HG03432 (cell line): ENCODE measurements around the gene TNIK.

Experiments
- ATAC-seq: cut with Tn5 transposase; IDR thresholded peaks from one replicate; pipeline ENCODE4 v1.9.1; 2021; ENCODE audit warnings: mild to moderate bottlenecking, moderate library complexity; ENCODE audit not compliant: unreplicated experiment

Gene TNIK

DNA sequence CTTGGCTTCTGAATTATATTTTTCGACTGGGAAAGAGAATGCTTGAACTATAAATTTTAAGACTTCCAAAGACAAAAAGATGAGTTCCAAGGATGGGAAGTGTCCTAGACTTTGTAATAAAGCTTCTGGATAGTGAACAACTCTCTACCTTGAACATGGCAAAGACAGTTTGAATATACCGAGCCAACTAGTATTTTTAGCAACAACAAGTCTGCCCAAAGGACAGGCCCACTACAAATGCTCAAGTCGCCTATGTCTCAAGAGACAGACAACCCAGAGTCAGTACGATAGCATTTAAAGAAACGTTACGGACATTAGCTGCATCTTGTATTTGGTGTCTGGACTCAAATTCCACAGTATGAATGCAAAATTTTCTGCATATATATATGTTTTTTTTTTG lies 258.4 kb downstream of the TNIK start:
- ATAC-seq = no peak

DNA sequence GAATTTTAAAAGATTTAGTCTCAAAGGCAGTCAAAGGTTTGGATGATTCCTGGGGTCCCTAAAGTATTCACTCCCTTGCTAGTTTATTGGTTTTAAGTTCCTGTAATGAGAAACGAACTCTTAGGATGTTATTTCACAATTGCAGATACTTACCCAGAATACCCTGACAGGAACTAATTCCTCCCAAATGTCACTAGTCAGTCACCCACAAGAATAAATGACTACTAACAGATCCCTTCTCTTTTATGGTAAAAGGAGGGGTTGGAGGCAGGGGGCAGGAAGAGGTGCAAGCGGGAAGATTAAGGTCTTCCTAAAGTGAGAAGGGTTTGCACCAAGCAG lies 259.5 kb downstream of the TNIK start:
- no peak for ATAC-seq

DNA sequence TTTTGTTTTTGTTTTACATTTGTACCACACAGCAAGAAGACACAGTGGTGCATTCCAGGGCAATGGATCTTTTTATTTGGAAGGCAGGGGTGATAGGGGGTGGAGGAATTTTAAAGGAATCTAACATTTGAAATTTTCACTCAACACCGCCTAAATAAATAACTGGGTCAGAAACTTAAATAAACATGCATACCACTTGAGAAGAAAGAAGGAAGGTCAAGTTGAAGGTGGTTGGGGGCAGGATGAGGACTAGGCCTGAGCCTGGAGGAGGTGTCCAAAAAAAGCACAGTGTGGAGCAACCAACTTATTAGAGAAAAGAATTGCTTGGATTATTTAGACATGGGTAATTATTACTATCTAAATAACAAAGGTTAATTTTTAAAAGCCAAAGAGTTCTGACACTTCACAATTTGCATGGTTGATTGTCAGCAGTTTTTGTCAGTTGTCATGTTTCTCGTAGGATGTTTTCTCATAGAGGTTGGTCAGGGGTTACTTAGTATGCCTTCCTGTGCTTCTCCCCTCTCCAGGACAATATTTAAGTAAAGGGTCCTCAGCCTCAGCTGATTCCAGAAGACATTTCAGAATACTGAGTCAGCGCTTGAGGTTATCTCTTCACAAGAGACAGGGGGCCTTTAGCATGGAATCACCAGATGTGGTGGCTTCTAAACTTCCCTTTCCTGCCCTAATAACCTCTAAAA lies 260.0 kb downstream of the TNIK start:
- ATAC-seq = no peak

DNA sequence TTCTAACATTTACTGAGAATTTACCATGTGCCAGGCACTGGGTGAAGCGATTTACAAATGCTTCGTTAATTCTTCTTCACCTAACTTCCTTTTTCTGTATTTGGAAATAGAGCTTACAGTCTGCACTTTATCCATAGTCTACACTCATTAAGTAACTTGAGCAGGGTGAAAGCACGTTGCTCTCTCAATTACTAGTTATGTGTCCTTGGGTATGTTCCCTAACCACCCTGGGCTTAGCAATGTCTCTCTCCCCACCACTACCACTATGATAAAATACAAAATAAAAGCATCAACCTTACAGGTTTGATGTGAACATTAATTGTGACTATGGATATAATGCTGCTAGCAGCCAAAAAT lies 260.8 kb downstream of the TNIK start:
- no peak for ATAC-seq

DNA sequence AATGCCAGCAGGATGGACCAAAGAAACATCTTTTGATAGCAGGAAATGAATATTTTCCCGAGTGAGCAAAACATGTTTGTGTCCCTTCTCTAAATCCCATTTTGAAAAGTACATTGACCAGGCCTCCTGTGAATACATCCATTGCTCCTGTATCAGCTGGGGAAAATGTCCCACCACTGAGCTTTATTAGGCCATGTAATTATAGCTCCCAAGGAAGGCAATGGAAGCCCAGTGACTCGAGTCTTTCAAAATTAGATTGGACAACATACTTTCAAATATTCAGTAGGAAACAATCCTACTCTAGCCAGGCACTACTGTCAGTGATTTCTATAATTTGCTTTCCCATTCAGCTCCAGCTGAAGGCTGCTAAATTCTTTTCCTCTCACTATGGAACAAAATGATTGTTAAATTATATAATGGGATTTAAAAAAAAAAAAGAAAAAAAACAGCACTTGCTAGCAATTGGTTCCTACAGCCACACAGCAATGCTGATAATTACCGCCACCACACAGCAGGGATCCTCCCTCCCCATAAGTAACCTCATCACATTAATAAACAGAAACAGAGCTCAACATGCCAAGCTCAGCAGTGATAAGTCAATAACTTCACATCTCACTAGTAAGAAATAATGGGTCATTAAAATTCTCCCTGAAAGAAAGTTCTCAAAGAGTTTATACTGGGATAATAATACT lies 261.3 kb downstream of the TNIK start:
- no peak for ATAC-seq

DNA sequence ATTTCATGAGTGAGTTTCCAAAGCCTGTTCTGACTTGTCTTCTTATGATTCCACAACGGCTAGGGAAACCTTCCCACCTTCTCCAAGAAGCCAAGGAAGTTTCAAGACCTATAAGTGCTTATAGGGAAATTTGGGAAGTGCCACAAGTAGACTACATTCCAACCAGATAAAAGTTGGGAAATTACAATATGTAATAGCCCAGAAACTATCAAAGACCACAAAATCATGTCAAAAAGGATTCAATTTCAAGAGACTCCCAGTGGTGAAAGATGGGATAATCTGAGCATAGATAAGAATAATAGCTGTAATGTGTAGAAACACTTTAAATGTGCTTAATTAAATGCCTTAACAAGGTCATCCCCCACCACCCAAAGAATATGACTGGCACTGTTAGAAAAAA lies 264.5 kb downstream of the TNIK start:
- ATAC-seq = no peak

DNA sequence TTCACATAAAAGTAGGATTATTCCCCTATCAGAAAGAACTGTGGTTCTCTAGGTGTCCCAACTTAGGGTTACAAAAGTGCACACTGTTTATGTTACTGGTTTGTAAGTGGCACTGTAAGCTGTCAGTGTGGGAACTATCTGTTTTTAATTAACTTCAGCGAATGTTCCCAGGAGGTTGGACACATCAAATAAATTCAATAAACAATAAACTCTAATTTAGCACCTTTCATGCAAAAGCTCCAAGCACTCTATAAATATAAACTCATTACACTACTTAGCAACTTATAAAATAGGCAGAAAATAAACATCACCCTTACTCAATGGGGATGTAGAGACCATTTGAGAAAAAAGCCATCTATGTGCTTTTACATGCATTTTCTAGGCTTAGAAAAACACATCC lies 265.2 kb downstream of the TNIK start:
- no peak for ATAC-seq

DNA sequence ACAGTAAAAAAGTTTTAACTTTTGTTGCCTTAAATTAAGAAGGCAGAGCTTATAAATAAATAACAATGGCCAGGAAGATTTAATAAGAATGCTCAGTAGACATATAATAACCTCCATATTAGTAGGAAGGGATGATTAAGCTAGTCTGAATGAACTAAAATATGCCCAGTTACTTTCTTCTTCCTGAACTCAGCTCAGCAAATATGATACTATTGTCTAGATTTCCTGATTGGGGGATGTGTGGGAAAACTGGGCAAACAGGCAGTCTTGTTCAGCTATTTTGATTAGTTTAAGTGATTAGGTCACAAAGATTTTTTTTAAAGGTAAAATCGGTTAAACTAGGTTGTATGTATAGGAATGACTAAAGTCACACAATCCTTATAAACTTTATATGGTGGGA lies 266.5 kb downstream of the TNIK start:
- no peak for ATAC-seq

DNA sequence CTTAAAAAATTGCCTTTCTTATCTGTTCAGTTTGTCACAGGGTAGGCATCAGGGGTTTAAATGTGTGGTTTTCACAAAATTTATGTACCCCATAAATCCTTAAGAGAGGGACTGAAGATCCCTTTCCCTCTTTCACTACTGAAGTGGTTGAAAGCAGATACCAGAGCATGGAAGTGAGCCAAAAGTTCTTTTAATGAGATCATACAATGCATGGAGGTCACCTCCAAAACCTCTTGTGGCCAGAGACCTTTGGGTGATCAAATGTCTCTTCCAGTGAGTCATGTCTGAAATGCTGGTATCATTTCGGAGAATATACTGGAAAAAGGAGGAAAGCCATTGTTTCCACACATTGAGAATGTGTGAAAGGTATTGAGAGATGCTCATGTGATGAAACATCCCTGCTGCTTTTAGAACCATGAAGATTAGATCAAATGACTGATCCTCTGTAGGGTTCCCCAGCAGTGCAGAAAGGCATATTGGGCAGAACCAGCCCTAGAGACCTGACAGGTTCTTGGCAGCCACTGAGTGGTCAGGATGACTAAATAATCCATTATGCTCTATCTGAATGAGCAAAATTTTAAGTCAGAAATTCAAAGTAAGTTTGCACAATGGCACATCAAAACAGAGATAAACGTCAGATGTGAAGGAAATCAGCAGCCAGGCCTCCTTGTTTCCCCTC lies 267.9 kb downstream of the TNIK start:
- no peak for ATAC-seq

DNA sequence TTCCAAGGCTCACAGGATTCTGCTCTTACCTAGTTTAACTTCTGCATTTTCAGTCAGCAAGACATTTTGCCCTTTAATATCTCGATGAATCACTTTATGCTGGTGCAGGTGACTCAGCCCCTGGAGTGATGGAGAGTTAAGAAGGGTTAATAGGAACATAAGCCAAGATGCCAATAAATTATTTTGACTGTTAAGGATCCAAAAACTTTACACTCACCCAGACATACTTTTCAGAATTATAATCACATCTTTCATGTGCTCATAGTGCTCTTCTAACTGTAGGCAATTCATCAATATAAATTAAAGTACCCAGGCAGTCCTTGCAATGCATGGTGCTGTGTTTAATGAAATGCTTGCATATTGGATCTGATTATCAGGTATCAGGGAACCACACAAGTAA lies 269.5 kb downstream of the TNIK start:
- ATAC-seq = no peak

DNA sequence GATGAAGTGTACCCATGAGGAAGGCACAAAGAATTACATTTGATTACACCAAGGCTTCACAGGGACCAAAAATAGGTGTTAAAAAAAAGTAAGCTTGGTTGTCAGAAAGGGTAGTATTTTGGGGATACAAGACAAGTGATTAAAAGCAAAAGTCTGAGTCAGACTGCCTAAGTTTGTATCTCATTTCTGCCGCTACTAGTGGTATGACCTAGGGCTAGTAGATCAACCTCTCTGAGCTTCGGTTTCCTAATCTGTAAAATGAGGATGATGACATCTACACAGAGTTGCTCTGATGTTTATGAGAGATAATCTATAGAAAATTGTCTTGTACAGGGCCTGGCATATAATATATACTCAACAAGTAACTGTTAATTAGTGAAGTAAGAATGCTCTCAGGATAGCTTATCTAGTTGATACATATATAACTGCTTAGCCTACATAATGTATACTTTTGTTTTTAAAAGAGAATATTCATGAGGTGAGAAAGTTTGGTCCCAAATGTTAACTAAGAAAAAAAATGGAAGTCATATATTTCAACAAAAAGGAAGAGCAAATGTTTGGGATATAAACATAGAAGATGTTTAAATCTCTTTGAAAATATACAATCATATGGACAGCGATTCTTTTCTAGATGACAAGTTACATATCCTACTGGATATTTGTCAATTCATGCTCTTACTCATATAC lies 270.7 kb downstream of the TNIK start:
- peak; percentile 71 for ATAC-seq

DNA sequence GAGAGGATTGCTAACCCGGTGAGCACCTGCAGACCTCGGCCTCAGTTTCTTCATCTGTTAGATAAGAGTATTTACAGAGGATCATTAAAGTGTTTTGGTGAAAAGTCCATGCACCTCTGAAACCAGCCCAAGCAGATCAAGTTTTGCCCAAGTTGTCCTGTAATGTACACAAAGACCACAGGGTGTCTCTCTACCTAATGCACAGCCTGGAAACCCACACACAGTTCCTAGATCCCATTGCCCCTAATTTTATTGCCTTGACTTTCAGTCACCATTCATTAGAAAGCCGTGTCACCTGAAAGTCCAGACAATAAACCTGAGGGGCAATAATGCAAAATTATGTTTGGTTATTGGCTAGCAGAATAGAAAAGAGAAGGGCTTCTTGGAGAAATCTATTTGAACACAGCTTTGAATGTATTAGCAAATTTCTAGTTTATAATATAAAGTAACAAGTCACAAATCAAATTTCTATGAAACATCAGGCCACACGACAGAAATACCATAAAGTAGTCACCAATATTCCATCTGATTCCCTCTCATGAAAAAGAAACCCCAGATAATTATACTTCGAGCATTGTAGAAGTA lies 272.4 kb downstream of the TNIK start:
- ATAC-seq = no peak

DNA sequence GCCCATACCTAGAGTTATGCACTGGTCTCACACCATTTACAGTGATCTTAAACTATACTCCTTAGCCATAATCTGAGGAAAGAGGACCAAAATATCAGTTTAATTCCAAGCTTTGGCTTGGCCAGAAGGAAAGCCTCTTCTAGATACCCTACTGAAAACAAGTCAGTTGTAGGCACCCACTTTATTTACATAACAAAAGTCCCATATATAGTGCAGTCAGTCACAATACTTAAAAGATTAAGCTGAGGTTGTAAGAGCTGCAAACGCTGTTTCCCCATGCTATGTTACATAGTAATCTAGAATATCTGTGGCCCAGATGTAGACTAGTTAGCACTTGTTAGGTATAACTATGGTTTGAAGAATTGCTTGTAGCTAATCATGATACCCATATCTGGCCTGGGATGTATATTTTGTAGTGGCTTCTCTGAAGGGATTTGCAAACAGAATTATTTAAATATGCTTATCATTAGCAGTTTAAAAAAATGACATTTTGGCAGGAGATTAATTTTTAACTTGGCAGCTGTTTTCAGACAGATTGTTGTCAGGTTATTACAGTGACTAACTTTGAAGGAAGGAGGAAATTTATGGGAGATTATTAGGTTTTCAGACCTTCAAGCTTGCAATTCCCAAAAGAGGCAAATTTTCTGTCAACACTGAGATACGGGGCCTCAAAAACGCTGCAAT lies 273.2 kb downstream of the TNIK start:
- ATAC-seq = no peak

DNA sequence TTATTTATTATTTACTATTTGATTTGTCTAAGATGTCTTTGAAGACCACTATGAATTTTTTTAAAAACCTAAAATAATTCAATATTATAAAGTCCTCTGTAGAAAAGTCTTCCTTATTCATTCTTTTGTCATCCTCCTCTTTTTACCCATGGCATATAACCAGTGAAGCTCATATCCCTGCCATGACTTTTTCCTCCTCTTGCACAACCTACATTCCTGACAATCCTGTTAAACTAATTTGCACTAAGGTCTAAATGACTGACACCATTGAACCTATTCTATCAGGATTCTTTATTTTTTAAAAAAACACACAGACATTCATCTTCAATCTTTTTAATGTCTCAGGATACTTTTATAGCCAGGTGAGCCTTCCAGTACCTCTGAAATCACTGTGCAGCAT lies 273.8 kb downstream of the TNIK start:
- no peak for ATAC-seq

DNA sequence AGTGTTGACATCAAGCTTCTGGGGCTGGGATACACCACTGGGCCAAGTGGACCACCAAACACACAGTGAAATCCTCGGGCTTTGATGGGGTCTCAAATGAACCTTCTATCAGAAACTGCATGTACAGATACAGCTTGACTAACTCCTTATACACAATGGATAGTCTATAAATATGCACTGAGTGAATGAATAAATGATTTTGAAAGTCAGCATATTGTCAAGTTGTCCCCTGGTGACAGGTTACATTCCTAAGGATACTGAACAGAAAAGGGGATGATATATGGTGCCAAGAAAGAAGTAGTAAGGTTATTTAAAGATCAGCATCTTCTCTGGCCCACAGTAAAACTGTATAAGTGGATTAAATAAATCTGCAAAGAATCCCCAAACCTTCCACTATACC lies 274.2 kb downstream of the TNIK start:
- ATAC-seq = no peak

DNA sequence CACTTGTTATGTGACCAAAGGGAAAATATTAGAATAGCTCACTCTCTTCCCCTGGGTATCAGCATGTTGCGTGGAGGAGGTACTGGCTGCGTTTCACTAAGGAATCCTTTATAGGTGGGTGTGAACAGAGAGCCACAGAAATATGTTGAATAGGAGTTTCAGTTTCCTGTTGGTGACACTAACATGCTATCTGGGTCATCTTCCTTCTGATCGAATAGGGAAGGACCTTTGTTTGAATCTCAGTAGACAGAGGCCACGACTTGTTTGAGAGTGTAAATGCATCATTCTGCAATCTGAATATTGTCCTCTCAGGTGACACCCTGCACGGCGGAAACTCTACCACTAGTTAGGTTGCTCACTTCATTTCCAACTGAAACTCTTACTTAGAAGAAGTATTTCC lies 275.8 kb downstream of the TNIK start:
- peak; percentile 86 for ATAC-seq

DNA sequence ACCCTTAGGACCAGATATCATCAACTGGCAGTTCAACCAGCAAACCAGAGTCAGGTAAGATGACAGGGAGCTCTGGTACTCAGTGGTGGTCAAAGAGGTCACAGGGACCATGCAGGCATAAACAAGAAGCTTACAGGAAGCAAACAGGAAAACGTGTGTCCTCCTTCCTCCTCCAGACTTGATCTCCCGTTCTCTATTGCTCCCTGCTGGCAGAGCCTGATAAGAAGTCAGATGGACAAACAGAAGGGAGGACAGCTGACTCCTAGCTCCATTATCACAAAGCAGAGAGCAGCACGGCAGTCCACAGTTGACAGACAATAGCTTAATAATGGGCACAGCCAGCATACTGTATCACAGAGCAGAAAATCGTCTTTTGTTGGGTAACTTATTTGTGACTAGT lies 277.2 kb downstream of the TNIK start:
- no peak for ATAC-seq

DNA sequence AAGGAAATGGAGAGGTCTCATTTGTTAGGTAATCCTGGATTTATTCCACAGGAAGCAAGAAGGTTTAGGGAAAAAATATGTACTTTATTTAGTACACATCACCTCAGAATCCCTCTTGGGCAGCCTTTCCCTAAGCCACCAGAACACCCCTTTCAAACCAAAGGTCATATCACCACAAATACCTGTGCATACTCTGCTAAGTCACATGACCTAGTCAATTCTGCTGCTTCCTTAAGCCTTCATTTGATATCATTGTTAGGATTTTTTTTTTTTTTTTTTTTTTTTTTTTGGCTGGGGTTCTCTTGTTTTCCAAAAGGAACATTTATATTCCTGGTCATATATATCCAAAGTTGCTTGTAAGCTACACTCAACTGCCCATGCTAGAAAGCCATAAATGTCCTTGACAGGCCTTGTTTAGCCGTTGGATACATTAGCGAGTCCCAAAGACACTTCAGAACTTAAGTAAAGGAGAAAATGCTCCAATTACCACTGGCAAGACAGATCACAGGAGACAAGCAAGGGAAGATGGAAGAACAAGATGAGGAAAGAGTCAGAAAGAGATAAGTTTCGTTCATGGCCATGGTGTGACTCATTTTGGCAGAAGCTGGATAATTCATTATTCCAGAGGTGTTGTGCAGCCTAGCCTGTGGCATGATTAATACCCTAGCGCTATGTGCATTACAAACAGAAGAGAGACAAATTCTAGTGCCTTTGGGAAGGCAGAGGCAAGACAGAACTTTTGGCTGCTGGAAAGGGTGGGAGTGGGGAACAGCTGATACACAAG lies 278.1 kb downstream of the TNIK start:
- ATAC-seq = no peak

DNA sequence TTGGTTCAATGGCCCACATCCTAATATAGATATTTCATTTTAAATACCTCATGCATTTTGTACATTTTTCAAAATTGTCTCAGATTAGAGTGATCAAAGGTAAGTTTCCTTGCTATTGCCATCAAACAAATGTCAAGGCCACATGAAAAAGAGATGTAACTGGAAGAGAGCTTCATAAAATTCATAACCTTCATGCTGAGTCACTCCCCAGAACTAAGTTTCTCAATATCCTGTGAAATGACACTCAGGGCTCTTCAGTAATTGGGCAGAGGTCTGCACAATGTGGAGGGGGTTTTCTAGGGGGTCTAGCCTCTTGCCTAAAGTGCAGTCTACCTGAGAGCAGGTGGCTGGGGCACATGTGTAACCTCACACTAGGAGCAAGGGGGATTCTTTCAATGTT lies 281.5 kb downstream of the TNIK start:
- no peak for ATAC-seq

DNA sequence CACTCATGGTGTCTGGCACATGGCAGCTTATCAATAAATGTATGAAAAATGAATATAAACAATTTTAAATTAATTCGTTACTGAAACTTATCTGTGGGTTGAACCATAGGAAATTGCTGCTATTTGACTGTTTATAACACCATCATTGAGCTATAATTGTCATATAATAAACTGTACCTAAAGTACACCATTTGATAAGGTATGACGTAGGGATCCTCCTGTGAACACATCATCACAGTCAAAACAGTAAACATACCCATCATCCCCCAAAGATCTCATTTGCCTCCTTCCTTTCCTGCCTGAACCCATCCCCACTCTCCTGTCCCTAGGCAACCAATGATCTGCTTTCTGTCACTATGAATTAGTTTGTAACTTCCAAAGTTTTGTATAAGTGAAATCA lies 282.7 kb downstream of the TNIK start:
- no peak for ATAC-seq
